ENCODE measurements around the gene SOSTDC1. TPM values are rescaled to one million over a fixed set of nuclear protein-coding genes. Genes with fewer than 3 reads are reported as not detected.

Gene SOSTDC1
- total RNA-seq, 1 donor from 2014 or later = not detected

DNA sequence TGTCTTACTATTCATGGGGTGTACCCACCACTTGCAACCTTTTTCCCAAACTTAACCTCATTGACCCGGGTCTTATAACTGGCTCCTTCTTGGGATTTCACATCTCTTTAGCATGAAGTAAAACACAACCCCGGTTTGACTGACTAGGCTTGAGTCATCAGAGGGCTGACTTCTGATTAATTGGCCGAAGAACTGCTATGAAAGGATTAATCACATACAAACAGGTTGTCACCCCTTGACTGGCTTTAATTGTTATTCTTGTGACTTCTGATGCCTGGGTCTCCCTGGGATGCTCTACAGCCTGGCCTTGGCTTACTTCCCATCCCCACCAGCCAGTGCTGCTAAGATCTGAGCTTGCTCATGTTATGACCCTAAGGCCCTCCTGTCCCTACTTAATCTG, 35.4 kb downstream of the SOSTDC1 start:
- no peak for FAIRE-seq
- Histone ChIP-seq H3K27me3 (ENCODE audit: control insufficient read depth, insufficient read depth, low read length) (no peaks in the 10 kb centered on the region), H3K4me3 (ENCODE audit: low read depth, low read length) (no peak overlapping the region), H3K36me3 (ENCODE audit: control insufficient read depth, insufficient read depth, low read length) (no peaks in the 10 kb centered on the region)
- DNase-seq (ENCODE audit: low read depth) = peak; percentile 80
- TF ChIP-seq, protein P1, sequence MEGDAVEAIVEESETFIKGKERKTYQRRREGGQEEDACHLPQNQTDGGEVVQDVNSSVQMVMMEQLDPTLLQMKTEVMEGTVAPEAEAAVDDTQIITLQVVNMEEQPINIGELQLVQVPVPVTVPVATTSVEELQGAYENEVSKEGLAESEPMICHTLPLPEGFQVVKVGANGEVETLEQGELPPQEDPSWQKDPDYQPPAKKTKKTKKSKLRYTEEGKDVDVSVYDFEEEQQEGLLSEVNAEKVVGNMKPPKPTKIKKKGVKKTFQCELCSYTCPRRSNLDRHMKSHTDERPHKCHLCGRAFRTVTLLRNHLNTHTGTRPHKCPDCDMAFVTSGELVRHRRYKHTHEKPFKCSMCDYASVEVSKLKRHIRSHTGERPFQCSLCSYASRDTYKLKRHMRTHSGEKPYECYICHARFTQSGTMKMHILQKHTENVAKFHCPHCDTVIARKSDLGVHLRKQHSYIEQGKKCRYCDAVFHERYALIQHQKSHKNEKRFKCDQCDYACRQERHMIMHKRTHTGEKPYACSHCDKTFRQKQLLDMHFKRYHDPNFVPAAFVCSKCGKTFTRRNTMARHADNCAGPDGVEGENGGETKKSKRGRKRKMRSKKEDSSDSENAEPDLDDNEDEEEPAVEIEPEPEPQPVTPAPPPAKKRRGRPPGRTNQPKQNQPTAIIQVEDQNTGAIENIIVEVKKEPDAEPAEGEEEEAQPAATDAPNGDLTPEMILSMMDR (IDR thresholded peaks at IDR 0.05; ENCODE audit: insufficient read depth, low read length, severe bottlenecking) = no peak

DNA sequence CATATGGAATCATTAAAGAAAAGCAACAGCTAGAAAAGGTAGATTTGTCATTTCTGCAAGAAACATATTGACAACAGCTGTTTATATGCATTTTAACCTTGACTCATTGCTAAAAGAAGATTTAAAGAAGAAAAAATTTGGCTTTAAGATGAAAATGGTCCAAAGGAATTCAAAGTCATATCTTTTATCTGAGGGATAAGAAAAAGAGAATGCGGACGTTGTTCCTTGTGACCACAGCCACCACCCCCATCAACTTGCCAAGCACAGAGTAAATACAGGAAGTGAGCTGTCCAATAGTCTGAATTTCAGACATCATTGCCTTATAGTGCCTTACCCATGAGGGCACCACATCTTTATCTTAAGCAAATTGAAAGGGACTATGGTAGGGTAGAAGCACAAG, 36.9 kb downstream of the SOSTDC1 start:
- peak; percentile 55 for DNase-seq (ENCODE audit: low read depth)

GRCh38 chr7:16428182-16428581, 37.4 kb downstream of the SOSTDC1 start:
- FAIRE-seq (no peak), DNase-seq (ENCODE audit: low read depth) (no peak)
- Histone ChIP-seq H3K4me3 (ENCODE audit: low read depth, low read length) (no peak overlapping the region), H3K36me3 (ENCODE audit: control insufficient read depth, insufficient read depth, low read length) (no peaks in the 10 kb centered on the region), H3K27me3 (ENCODE audit: control insufficient read depth, insufficient read depth, low read length) (no peaks in the 10 kb centered on the region)
- TF ChIP-seq, protein P1 (IDR thresholded peaks at IDR 0.05; ENCODE audit: insufficient read depth, low read length, severe bottlenecking) = no peak

More for the DNA sequence above, 36.9 kb downstream of the SOSTDC1 start:
- no peak for FAIRE-seq
- Histone ChIP-seq H3K4me3 (ENCODE audit: low read depth, low read length) (no peak overlapping the region), H3K36me3 (ENCODE audit: control insufficient read depth, insufficient read depth, low read length) (no peaks in the 10 kb centered on the region), H3K27me3 (ENCODE audit: control insufficient read depth, insufficient read depth, low read length) (no peaks in the 10 kb centered on the region)
- TF ChIP-seq, protein P1 (IDR thresholded peaks at IDR 0.05; ENCODE audit: insufficient read depth, low read length, severe bottlenecking) = no peak

GRCh38 chr7:16423761-16424160, 41.8 kb downstream of the SOSTDC1 start:
- H3K36me3 ChIP-seq (ENCODE audit: control insufficient read depth, insufficient read depth, low read length) = no peaks in the 10 kb centered on the region
- no peak for DNase-seq (ENCODE audit: low read depth)
- no peak for FAIRE-seq
- no peaks in the 10 kb centered on the region for H3K27me3 ChIP-seq (ENCODE audit: control insufficient read depth, insufficient read depth, low read length)
- H3K4me3 ChIP-seq (ENCODE audit: low read depth, low read length) = no peak overlapping the region
- TF ChIP-seq, protein P1 (IDR thresholded peaks at IDR 0.05; ENCODE audit: insufficient read depth, low read length, severe bottlenecking) = no peak

GRCh38 chr7:16422917-16423316, 42.6 kb downstream of the SOSTDC1 start:
- DNase-seq (ENCODE audit: low read depth) (no peak), FAIRE-seq (no peak)
- TF ChIP-seq, protein P1 (IDR thresholded peaks at IDR 0.05; ENCODE audit: insufficient read depth, low read length, severe bottlenecking) = no peak
- no peaks in the 10 kb centered on the region for H3K27me3 ChIP-seq (ENCODE audit: control insufficient read depth, insufficient read depth, low read length)
- no peak overlapping the region for H3K4me3 ChIP-seq (ENCODE audit: low read depth, low read length)
- no peaks in the 10 kb centered on the region for H3K36me3 ChIP-seq (ENCODE audit: control insufficient read depth, insufficient read depth, low read length)

DNA sequence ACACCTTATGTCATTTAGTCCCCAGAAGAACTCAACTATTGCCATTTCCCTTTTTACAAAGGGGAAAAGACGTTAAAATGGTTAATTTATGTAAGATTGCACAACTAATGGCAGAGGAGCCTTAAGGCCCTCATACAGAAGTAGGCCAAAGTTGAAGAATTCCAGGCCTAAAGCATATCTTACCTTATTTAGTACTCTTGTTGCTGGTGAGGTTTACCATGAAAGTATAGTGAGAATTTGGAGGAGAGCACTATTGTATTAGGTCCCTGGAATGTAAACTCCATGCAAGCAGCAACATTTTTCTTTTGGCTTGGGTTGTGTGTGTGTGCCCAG, 43.5 kb downstream of the SOSTDC1 start:
- no peak overlapping the region for H3K4me3 ChIP-seq (ENCODE audit: low read depth, low read length)
- H3K27me3 ChIP-seq (ENCODE audit: control insufficient read depth, insufficient read depth, low read length) = no peaks in the 10 kb centered on the region
- no peaks in the 10 kb centered on the region for H3K36me3 ChIP-seq (ENCODE audit: control insufficient read depth, insufficient read depth, low read length)
- TF ChIP-seq, protein P1 (IDR thresholded peaks at IDR 0.05; ENCODE audit: insufficient read depth, low read length, severe bottlenecking) = no peak
- DNase-seq (ENCODE audit: low read depth) (no peak), FAIRE-seq (no peak)
